ENCODE data around the gene ABHD16A. TPM values are rescaled to one million over a fixed set of nuclear protein-coding genes. Genes with fewer than 3 reads are reported as not detected.

ABHD16A gene
- 29.9 and 35.3 TPM in 2 replicates for total RNA-seq

DNA sequence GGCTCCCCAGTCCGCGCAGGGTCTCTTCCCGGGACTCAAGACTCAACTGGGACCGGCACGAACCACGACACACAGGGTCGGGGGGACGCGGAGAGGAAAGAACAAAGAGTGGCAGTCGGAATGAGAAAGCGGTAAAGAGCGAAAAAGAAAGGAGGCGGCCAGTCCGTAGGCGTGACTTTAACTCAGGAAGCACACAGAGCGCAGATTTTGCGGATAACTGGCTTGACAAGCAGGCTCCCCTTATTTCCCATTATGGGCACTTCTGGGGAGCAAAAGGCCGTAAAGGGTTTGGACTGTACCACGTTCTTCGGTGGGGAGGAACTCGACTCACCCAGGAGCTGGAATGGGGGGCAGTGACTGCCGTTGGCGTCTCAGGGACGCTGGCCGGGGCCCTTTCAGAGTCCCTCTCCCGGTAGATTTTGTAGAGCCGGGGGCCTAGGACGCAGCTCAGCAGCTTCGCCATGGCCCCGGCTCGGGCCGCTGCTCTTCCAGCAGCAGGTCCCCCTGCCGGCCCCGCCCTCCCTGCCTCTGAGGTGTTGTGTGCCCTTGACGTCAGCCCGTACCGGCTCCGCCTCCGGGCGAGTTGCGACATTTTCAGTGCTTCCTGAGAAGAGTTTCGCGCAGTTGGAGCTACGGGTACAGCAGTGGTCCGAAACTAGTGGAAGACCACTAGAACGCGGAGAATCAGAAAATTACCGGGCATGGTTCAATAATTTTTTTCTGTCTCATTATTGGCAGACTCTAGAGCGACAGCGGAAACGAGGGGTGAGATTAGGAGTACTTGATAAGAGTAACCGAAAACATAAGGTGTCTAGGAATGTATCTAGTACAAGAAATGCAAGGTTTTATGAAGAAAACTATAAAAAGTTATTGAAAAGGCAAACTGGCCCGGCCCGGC, at the start of gene ABHD16A:
TSS of gene ABHD16A (minus strand) at position 506 of the 898 bp plus-strand sequence. CDS start at position 463, 43 bp downstream.

DNA sequence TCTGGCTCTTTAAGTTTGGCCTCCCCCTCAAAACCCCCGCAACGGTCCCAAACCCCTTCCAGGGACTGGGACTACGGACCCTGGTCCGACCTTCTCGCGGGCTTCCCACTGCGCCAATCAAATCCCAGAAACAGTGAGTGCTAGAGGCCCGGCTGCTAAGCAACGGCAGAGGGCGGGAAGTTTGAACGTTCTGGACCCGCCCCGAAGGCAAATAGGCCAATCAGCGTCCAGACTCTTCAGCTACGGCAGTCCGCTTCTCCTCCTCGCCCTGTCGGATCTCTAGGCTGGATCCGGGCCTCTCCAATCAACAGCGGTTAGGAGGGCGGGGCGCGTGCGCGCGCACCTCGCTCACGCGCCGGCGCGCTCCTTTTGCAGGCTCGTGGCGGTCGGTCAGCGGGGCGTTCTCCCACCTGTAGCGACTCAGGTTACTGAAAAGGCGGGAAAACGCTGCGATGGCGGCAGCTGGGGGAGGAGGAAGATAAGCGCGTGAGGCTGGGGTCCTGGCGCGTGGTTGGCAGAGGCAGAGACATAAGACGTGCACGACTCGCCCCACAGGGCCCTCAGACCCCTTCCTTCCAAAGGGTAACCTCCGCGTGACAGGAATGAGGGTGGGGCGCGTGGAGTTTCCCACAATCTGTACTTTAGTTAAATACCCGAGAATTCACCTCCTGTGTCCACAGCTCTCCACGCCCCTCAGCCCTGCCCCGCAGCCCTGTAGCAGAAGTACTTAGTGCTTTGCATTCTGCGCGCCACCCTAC, 36.7 kb upstream of the ABHD16A start, which contains the start of gene MSH5:
TSS of gene MSH5 (plus strand) at position 367 of the 758 bp plus-strand sequence. CDS start 462 bp downstream, outside the sequence.

DNA sequence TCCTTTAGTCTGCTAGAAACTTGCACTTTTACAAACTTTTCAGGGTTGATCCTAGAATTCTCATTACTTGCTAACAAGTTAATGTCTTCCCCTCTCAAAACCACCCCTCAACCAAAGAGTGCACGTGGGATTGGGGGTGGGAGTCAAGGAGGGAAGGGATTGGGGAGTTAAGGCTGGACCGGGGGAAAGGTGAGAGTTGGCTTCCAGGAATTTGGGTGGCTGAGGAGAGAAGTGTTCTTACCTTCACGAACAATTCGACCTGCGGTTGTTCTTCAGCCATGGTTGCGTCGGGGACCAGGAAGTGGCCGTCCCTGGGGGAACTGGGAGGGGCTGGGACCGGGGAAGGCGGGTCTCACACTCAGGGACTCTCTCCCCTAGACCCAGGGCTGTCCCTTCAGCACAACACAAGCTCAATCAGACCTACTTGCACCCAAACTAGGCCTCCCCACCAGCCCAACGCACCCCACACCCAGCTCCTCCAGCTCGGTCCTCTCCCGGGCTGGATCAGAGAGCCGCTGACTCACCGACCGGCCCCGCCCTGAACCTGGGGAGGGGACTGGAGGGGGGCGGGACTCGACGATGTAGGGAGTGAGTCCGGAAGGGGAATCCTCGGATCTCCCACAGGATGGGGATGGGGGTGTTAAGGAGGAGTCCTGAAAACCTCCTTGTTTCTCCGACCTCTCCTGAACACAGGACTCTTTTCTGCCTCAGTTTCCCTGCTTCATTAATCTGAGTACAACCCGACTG, 33.1 kb upstream of the ABHD16A start, which contains the start of gene CLIC1:
TSS of gene CLIC1 (minus strand) at position 510 of the 747 bp plus-strand sequence. CDS start at position 280, 230 bp downstream.

DNA sequence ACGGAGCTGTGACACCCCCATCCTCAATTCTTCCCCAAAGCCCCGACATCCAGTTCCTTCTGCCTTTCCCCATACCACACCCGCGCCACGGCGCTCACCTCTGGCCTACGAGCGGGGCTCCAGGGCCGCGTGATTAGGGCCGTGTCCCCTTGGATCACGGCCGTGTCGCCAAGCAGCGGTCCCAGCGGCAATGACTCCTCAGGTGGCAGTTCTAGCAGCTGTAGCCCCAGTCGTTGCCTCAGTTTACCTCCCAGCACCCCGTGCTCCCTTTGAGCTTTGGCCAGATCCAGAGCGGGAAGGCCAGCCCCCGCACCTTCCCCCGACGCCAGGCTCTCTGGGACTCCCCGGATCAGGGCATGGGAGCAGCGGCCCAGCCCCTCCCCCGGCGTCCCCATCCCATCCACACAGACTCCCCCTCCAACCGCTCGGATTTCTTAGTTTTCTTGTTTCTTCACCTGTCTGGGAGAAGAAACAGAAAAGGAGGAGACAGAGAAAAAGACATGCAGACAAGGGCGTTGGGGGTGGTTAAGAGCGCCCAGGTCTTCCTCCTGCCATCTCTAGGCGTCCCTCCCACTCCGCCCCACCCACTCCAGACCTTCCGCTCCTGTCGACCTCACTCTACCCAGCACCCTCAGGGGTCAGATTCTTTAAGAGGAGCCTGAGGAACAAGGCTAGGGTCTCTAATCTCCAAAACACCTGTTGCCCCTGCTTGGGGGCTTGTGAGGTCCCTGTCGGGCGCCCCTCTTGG, 25.8 kb upstream of the ABHD16A start, which contains the start of gene DDAH2:
TSS of gene DDAH2 (minus strand) at position 533 of the 748 bp plus-strand sequence. CDS start at position 395, 138 bp downstream.

DNA sequence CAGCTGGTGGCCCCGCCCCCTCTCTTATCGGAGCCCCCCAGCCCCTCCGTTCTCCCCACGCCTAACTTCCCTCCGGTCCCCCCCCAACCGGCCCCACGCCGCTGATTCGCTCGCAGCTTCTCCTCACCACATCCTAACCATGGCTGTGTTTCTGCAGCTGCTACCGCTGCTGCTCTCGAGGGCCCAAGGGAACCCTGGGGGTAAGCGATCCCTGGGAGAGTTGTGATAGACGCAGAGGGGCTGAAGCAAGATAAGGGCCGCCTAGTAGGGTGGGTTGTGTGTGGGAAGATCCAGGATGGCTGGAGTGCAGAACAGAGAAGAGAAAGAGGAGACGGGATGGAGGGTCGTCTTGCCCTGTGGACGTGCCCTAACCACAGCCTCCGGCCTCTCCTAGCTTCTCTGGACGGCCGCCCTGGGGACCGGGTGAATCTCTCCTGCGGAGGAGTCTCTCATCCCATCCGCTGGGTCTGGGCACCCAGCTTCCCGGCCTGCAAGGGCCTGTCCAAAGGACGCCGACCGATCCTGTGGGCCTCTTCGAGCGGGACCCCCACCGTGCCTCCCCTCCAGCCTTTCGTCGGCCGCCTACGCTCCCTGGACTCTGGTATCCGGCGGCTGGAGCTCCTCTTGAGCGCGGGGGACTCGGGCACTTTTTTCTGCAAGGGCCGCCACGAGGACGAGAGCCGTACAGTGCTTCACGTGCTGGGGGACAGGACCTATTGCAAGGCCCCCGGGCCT, 20.3 kb upstream of the ABHD16A start, which contains the start of gene MPIG6B:
TSS of gene MPIG6B (plus strand) at position 129 of the 735 bp plus-strand sequence. CDS start at position 140, 11 bp downstream.

DNA sequence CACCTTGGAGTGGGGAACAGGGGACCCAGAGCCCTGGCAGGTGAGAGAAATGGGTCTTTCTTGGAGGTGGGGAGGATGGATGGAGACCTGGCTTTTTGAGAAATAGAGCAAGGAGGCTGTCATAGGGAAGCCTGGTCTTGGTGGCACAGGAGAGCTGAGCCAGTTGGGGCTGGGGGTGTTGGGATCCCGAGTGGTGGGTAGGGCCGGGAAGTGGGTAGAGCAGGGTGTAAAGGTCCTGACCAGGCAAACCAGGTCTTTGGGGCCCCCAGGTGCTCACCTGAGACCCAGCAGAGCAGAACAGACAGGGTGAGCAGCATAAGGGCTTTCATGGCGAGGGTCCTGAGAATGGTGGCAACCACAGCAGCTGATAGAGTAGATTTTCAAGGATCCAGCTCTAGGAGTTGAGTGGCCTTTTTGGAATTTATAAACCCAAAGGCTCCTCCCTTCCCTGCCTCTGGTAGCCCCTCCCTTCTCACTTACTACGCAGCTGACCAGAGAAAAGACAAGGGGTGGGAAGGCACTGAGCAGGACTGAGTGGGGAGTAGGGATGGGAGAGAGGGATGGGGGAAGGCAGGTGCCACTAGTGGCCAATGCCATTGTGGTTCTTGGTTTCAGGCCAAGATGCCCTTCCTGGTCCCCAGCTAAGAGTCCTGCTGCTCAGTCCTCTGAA, 18.4 kb upstream of the ABHD16A start, which contains the start of gene LY6G6C:
TSS of gene LY6G6C (minus strand) at position 396 of the 670 bp plus-strand sequence. CDS start at position 329, 67 bp downstream.

DNA sequence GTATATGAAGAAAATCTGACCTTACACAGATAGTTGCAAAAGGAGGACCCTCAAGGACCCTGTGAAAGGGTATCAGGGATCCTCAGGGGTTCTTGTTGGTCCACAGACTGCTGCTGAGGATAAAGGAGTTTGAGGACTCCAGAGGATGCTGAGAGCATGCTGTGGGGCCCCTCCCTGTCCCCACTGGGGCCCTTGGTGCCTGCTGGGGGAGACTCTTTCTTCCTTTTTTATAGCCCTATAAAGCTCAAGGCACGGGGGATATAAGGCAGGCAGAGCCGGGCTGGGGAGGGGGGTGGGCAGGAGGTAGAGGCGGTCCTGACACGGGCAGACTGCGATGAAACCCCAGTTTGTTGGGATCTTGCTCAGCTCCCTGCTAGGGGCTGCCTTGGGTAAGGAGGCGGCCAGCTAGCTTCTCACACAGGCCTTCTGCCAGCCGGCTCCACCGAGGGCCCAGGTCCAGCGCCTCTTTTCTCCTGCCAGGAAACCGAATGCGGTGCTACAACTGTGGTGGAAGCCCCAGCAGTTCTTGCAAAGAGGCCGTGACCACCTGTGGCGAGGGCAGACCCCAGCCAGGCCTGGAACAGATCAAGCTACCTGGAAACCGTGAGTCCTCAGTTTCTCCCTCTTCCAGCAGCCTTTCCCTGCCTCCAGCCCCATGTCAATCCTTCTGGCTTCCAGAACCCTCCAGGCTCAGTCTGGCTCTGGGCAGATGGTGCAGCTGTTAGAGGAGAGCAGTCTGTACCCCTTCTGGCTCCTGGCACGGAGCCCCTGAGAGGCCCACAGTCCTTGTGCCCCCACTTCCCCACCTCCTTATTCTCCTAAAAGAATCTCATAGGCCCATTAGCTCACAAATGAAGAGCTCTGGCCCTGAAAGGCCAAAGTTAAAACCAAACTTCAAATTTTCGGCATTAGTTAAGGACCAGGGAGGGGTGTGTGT, 12.2 kb upstream of the ABHD16A start, which contains the start of gene LY6G6D:
TSS of gene LY6G6D (plus strand) at position 327 of the 937 bp plus-strand sequence. CDS start at position 335, 8 bp downstream.

DNA sequence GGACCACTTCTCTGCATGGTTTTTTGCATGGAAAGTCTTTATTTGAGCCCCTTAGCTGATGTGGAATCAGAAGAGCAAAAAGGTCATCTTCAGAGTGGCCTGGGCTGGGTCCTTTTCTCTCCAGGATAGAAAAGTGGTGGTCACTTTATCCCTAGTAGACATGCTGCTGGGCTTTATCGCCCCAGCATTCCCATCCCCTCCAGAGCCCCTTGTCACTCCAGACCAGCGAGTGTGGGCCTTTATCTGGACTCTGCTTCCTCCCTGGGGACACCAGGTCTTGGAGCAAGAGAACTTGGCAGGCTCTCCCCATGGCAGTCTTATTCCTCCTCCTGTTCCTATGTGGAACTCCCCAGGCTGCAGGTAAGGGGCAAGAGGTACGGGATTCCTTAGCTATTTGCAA, 3.5 kb upstream of the ABHD16A start, which contains the start of gene LY6G6F:
TSS of gene LY6G6F (plus strand) at position 268 of the 400 bp plus-strand sequence. CDS start at position 309, 41 bp downstream.

DNA sequence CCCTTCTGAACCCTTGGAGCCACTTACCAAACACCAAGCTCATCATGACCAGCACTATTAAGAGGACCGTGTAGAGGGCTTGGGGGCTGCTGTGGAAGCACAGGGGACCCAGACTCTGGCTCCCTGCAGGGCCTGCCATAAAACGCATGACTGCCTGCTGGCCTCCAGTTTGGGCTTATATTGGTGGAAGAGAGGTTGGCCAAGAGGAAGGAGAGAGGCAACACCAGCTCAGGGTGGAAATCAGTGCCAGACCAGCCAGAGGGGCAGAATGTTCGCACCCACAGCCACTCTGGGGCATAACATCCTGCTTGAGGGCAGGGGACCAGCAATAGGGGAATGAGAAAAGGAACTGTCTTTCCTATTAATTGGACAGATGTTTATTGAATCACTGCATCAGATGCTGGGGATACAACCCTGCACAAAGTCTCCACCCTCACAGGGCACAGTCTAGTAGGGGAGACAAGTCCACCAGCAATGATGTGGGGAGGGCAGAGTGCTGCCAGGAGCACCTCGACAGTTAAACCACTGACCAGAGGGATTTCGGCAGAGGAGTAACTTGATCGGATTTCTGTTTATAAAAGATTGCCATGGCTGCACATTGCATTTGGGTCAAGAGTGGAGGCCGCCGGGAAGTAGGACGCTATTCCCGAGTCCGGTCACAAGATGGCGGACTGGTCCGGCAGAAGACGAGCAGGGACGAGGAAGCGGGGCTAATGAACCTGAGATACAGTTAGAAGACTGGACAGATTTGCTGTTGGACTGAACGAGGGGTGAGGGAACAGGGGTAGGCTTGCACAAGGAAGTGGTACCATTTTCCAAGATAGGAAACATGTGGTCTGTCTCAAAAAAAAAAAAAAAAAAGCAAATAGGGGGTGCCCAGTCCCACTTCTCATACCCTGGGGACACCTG, 22.6 kb downstream of the ABHD16A start, which contains the start of gene LY6G5C:
TSS of gene LY6G5C (minus strand) at position 842 of the 909 bp plus-strand sequence. CDS start at position 148, 694 bp downstream.

DNA sequence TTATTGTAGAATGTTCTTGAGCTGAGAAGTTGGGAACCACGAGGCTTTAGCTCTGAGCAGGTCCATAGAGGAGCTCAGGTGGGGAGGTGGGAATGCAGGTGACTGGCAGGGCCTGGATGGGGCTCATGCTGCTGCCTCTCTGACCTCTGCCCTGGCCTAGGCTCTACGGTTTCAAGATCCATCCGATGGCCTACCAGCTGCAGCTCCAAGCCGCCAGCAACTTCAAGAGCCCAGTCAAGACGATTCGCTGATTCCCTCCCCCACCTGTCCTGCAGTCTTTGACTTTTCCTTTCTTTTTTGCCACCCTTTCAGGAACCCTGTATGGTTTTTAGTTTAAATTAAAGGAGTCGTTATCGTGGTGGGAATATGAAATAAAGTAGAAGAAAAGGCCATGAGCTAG, 33.4 kb downstream of the ABHD16A start, which contains the start of gene LY6G5B:
TSS of gene LY6G5B (plus strand) at position 301 of the 400 bp plus-strand sequence. CDS start 975 bp downstream, outside the sequence.

DNA sequence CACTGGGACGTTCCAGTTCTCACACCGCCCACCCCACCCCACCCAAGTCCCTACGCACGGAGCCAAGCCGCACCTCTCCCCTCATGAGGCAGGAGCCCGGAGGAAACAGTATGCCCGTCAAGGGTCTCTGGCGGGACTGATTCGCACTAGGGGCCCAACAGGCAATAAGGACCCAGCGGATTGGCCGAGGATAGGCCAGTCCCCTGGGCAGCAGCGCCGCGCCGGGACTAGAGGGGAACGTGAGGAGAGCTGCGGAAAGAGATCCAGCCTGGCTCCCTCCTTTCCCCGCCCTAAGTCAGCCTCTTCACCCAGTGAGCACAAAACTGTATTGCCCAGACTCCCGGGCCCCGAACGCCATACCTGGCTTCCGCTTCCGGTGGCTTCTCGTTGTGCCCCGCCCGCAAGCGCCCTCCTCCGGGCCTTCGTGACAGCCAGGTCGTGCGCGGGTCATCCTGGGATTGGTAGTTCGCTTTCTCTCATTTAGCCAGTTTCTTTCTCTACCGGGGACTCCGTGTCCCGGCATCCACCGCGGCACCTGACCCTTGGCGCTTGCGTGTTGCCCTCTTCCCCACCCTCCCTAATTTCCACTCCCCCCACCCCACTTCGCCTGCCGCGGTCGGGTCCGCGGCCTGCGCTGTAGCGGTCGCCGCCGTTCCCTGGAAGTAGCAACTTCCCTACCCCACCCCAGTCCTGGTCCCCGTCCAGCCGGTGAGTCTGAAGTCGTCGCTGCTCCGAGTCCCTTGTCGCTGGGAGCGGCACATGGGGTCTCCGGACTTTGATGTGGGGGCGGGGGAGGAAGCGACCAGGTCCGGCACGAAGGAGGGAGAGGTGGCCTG, 37.4 kb downstream of the ABHD16A start, which contains the start of gene CSNK2B:
TSS of gene CSNK2B (plus strand) at position 580 of the 836 bp plus-strand sequence. CDS start 752 bp downstream, outside the sequence.

DNA sequence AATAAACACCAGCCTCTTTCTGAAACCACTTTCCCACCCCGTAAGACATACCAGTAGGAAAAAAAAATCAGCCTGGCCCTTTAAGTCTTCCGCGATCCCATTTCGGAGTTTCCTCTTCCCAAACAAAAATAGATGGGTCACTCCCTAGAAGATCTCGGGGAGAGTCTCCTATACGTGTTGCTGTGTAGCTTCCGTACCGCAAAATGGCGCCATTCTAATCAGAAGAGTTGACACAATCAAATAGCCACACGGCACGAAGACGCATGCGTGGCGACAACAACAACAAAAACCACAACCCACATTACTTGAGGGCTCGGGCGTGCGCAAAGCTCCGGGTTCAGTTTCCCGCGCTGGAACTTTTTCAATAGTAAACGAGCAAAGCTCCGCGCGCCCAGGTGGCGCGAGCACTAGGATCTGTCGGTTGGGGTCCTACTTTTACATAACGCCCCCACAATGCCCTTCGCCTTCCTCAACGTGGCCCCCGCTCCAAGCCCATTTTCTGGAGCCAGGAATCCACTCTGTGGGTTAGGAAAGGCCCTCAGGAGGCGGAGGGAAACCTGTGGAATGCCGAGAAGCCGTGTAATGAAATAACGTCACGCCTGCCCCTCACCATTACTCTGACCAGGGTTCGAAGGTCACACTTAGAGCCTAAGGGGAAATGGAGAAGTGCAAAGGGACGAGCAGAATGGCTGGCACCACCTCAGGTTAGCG, 38.2 kb downstream of the ABHD16A start, which contains the start of gene GPANK1:
TSS of gene GPANK1 (minus strand) at position 208 of the 711 bp plus-strand sequence. CDS start 519 bp downstream, outside the sequence.

DNA sequence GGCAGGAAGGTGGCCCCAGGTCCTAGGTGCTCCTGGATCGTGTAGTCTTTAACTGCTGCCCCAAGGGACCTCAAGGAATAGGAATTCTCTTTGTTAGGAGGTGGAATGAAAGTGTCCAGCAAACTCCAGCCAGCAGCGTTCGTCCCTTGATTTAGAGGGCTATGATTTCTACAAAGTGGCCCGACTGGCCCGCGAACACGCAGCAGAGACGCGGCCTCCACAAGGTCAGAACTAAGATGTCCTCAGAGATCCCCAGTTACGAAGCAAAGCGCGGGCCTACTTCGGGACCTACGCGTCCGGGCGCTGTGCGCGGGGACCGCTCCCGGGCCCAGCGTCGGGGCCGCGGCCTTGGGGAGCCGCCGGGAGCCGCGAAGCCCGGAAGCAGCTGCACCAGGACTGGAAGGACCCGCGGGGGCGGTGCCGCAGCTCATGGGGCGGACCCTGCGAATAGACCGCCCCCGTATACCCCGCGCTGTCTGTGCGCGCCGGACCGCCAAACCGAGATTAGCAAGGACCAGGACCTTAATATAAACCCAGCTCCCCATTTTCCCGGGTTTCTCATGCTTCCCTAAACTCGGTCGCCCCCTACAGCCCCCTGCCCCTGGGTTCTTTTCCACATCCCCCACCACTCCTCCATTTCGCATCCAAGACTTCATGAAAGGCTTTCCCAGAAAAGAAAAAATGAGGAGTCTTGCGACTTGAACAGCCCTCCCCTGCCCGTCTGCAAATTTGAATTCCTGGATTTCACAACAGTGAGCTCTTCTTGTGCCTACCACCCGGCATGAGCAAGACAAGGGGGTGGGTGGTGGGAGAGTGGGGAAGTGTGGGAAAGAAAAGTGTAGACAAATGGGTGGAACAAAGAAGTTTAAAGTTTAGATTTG, 42.5 kb downstream of the ABHD16A start, which contains the start of gene C6orf47:
TSS of gene C6orf47 (minus strand) at position 398 of the 881 bp plus-strand sequence. CDS start 831 bp downstream, outside the sequence.

Measured in articular chondrocyte of knee joint (primary cell).